Stimulated activated effector memory CD8-positive, alpha-beta T cell treated with anti-CD3 and anti-CD28 coated beads, Interleukin-12 subunit alpha, Interleukin-12 subunit beta, amount 100 ng/mL, for 72 hours (primary cell): Measurements from ENCODE around the gene NHEJ1.

Source experiments
- ATAC-seq: fragments of 150-1000 bp; cut with Tn5 transposase; 2 replicates; pipeline ENCODE4 v1.10.0; 2021
- DNase-seq, 2 donors: peaks; one replicate each; pipeline ENCODE4 v3.0.0; 2021 to 2022; ENCODE audit warnings: low spot score in 2 of 2
- H3K27ac Mint-ChIP-seq: one replicate; pipeline ENCODE4 v1.8.0; 2022; ENCODE audit warnings: mild to moderate bottlenecking, mixed read lengths
- H3K36me3 Mint-ChIP-seq: one replicate; pipeline ENCODE4 v1.8.0; 2022; ENCODE audit warnings: mild to moderate bottlenecking, mixed read lengths
- H3K4me1 Mint-ChIP-seq: one replicate; pipeline ENCODE4 v1.8.0; 2022; ENCODE audit warnings: mixed read lengths
- H3K4me3 Mint-ChIP-seq: one replicate; pipeline ENCODE4 v1.8.0; 2022; ENCODE audit warnings: mild to moderate bottlenecking, mixed read lengths
- H3K9me3 Mint-ChIP-seq: one replicate; pipeline ENCODE4 v1.8.0; 2022; ENCODE audit warnings: mixed read lengths

Gene NHEJ1

DNA sequence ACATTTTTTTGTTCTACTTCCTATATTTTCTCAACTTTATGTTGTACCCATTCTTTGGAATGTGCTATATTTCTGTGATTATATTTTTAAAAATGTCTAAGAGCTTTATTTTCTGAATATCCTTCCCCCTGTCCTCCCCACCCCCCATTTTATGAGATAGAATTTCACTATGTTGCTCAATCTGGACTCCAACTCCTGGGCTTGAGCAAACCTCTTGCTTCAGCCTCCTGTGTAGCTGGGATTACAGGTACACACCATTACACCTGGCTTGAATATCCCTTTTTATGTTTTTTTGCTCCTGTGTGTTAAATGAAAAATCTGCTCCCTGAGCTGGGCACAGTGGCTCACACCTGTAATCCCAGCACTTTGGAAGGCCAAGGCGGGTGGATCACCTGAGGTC is 36.8 kb upstream of the NHEJ1 start:
- H3K4me1 Mint-ChIP-seq: peaks cover 19% of the 10 kb centered on the region
- no peaks in the 10 kb centered on the region for H3K36me3 Mint-ChIP-seq
- ATAC-seq: no peak
- no peak for DNase-seq
- H3K27ac Mint-ChIP-seq: no peak overlapping the region
- no peaks in the 10 kb centered on the region for H3K9me3 Mint-ChIP-seq
- no peak overlapping the region for H3K4me3 Mint-ChIP-seq

GRCh38 chr2:219186754-219187456 is 26.3 kb upstream of the NHEJ1 start:
- Mint-ChIP-seq H3K4me3 (peak overlapping the region; percentile 2), H3K27ac (peak overlapping the region; percentile 58), H3K36me3 (peaks cover 44% of the 10 kb centered on the region), H3K9me3 (no peaks in the 10 kb centered on the region), H3K4me1 (peaks cover 22% of the 10 kb centered on the region)
- DNase-seq (no peak), ATAC-seq (peak; percentile 94)

DNA sequence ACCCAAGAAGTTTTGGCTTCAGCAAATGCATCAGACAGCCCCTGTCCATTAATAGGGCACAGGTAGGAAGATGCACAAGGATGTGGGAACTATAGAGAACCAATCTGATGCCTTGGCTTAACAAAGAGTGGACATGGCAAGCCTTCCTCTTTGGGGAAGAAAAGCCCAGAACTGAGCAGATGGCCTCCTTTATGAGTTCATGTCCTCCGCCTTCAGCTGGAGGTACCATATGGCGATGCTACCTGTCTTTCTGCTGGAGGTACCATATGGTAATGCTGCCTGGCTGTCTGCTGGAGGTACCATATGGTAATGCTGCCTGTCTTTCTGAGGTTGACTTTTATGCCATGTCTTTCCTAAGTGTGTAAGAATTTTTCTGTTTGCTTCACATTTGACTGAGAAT is 23.5 kb upstream of the NHEJ1 start:
- H3K36me3 Mint-ChIP-seq: peaks cover 69% of the 10 kb centered on the region
- no peak overlapping the region for H3K4me3 Mint-ChIP-seq
- DNase-seq (no peak), ATAC-seq (no peak)
- H3K4me1 Mint-ChIP-seq: peaks cover 43% of the 10 kb centered on the region
- no peaks in the 10 kb centered on the region for H3K9me3 Mint-ChIP-seq
- H3K27ac Mint-ChIP-seq: no peak overlapping the region

DNA sequence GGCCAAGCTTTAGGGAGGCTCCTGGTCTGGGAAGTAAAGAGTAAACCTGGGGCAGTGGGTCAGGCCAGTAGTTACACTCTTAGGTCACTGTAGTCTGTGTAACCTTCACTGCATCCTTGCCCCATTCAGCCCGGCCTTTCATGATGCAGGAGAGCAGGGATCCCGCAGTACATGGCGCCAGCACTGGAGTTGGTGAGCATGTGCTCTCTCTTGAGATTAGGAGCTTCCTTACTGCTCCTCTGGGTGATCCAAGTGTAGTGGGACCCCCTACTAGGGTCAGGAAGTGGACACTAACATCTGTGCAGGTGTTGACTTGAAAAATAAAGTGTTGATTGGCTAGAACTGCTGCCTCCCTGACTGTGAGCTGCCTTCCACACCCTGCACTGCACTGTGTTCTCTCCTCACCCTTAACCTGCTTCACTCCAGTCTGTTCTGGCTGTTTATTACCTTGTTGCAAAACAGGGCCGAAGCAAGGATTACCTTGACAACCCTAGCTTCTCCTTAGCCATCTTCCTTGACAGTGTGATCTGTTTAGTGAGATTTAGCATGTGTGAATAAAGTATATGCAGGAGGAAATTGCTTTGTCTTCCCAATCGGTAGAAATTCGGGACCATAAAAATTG is 22.6 kb upstream of the NHEJ1 start:
- DNase-seq: no peak
- Mint-ChIP-seq H3K9me3 (no peaks in the 10 kb centered on the region), H3K36me3 (peaks cover 77% of the 10 kb centered on the region), H3K27ac (peak overlapping the region; percentile 99), H3K4me3 (no peak overlapping the region), H3K4me1 (peaks cover 49% of the 10 kb centered on the region)
- ATAC-seq: no peak

DNA sequence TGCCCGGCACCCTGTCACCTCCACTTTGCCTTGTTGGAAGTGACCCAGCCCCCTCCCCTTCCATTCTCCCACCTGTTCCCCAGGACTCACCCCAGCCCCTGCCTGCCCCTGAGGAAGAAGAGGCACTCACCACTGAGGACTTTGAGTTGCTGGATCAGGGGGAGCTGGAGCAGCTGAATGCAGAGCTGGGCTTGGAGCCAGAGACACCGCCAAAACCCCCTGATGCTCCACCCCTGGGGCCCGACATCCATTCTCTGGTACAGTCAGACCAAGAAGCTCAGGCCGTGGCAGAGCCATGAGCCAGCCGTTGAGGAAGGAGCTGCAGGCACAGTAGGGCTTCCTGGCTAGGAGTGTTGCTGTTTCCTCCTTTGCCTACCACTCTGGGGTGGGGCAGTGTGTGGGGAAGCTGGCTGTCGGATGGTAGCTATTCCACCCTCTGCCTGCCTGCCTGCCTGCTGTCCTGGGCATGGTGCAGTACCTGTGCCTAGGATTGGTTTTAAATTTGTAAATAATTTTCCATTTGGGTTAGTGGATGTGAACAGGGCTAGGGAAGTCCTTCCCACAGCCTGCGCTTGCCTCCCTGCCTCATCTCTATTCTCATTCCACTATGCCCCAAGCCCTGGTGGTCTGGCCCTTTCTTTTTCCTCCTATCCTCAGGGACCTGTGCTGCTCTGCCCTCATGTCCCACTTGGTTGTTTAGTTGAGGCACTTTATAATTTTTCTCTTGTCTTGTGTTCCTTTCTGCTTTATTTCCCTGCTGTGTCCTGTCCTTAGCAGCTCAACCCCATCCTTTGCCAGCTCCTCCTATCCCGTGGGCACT is 21.9 kb upstream of the NHEJ1 start:
- Mint-ChIP-seq H3K27ac (peak overlapping the region; percentile 99), H3K9me3 (no peaks in the 10 kb centered on the region), H3K36me3 (peaks cover 81% of the 10 kb centered on the region), H3K4me1 (peaks cover 50% of the 10 kb centered on the region), H3K4me3 (no peak overlapping the region)
- DNase-seq (no peak), ATAC-seq (no peak)

- DNase-seq (no peak), ATAC-seq (no peak)
- peaks cover 87% of the 10 kb centered on the region for H3K36me3 Mint-ChIP-seq
- no peak overlapping the region for H3K4me3 Mint-ChIP-seq
- H3K4me1 Mint-ChIP-seq: peaks cover 48% of the 10 kb centered on the region
- peak overlapping the region; percentile 99 for H3K27ac Mint-ChIP-seq
- no peaks in the 10 kb centered on the region for H3K9me3 Mint-ChIP-seq
Measured at GRCh38 chr2:219181531-219181930, 20.9 kb upstream of the NHEJ1 start.

- Mint-ChIP-seq H3K4me3 (no peak overlapping the region), H3K9me3 (no peaks in the 10 kb centered on the region), H3K4me1 (peaks cover 48% of the 10 kb centered on the region), H3K36me3 (peaks cover 84% of the 10 kb centered on the region), H3K27ac (peak overlapping the region; percentile 99)
- no peak for ATAC-seq
- no peak for DNase-seq
Measured at GRCh38 chr2:219180961-219181360, 20.3 kb upstream of the NHEJ1 start.

DNA sequence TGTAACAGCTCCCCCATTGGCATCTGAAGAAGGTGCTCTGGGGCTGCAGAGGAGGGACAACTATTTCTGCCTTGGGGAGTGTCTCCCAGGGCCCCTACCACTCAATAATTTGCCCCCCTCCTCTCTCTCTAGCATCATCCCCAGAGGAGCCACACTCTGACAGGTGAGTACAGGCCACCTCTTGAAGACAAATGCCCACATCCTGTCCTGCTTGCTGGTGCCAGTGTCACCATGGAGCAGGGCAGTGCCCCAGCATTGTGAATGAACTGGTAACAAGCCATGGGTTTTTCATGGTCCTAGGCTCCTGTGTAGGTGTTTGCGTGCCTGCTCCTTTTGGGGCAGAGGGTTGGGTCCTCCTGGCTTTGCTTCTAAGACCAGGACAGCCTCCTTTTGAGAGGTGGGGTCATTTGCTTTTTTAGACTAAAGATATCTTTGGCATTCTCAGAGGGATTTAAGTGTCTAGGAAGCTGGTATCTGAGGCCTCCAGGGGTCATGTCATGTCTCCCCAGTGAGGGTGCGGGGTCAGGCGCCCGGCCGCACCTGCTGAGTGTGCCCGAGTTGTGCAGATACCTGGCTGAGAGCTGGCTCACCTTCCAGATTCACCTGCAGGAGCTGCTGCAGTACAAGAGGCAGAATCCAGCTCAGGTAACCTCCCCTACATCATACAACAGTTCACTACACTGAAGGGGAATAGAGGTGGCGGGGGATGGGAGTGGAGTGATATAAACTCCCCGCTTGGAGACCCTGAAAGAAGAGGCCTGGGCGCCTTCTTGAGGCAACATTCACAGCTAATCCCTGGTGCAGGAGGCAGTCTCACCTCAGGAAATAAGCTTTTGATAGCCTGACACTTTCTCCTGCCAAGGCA is 19.2 kb upstream of the NHEJ1 start:
- ATAC-seq: no peak
- H3K27ac Mint-ChIP-seq: peak overlapping the region; percentile 99
- no peaks in the 10 kb centered on the region for H3K9me3 Mint-ChIP-seq
- H3K4me1 Mint-ChIP-seq: peaks cover 56% of the 10 kb centered on the region
- no peak for DNase-seq
- peaks cover 88% of the 10 kb centered on the region for H3K36me3 Mint-ChIP-seq
- H3K4me3 Mint-ChIP-seq: peak overlapping the region; percentile 96

GRCh38 chr2:219178377-219179175 is 18.0 kb upstream of the NHEJ1 start:
- peaks cover 88% of the 10 kb centered on the region for H3K36me3 Mint-ChIP-seq
- ATAC-seq (no peak), DNase-seq (no peak)
- H3K9me3 Mint-ChIP-seq: no peaks in the 10 kb centered on the region
- H3K4me1 Mint-ChIP-seq: peaks cover 66% of the 10 kb centered on the region
- peak overlapping the region; percentile 99 for H3K27ac Mint-ChIP-seq
- peak overlapping the region; percentile 96 for H3K4me3 Mint-ChIP-seq

DNA sequence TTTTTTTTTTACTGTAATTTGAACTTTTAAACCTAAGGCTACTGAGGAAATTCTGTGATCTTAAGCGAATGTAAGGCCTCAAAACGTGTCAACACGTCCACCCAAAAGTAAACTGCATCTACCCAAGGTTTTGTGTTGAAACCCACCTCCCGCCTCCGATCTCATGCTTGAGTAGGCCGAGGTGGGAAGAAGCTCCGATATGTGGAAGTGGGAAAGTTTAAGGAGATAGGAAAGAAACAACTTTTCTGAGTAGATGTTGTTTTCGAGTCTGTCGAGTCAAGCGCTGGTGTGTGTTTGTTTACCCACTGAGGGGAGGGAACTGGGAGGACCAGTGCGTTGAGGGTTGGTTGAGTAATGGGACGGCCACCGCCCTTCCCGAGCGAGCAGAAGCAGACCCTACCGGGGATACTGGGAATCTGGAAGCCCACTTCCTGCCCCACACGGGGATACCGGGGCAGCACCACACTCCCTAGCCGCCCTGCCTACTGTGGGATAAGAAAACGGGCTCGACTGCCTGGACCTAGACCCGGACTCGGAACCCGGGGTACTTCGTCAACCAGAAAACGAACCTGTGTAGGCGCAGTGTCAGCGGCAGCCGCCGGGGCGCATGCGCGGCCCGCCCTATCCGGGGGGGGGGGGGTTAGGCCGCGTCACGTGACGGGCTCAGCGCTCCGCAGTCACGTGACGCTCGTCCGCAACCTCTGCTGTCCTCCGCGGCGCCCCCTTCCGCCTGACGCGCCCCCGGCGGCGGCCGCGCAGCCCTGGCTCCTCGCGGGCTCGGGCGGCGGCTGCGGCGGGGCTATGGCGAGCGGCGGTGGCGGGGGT is 17.1 kb upstream of the NHEJ1 start, which contains the start of gene RETREG2:
RETREG2 (plus strand) TSS at position 724 of the 825 bp plus-strand sequence; CDS start at position 802, 78 bp downstream.
- Mint-ChIP-seq H3K27ac (peak within 1 kb of the TSS; percentile 99), H3K36me3 (peaks cover 88% of the 10 kb centered on the region), H3K4me3 (peak within 1 kb of the TSS; percentile 96), H3K9me3 (no peaks in the 10 kb centered on the region), H3K4me1 (peaks cover 64% of the 10 kb centered on the region)
- ATAC-seq (peak; percentile 74), DNase-seq (peak; percentile 67 to 90)

DNA sequence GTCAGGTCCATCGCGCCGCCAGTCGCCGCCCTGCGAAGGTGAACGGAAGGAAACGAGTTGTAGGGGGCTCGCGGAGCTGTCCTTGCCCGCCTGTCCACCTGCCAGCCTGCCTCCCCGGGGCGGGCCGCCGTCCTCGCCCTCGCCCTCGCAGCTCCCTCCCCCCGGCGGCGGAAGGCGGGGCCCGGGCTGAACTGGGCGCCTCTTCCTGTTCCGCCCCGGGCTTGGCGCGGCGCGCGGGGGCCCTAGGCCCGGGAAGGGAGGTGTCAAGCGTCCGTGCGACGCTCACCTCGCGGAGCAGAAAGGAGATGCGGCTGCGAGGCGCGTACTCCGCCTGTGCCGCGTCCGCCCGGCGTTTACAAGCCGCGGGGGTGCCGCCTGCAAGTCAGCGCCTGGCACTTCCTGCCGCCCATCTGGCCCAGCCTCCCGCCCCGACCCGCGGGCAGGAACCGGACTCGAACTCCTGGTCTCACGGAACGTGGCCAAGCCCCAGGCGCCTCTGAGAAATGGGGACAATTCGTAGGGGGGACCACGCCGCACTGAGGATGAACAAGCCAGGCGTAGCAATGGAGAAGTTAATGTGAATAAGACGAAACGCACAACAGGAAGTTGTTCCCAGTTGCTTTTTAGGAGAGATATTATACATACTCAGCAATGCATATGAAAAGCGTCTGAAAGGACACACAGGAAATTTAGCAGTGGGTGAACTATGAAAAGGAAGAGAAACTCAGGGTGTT is 16.4 kb upstream of the NHEJ1 start, which contains the start of gene CNPPD1:
CNPPD1 (minus strand) TSS at position 108 of the 734 bp plus-strand sequence; CDS start at position 11, 97 bp downstream.
- peak within 1 kb of the TSS; percentile 99 for H3K27ac Mint-ChIP-seq
- peak; percentile 86 for ATAC-seq
- peak within 1 kb of the TSS; percentile 96 for H3K4me3 Mint-ChIP-seq
- peaks cover 61% of the 10 kb centered on the region for H3K4me1 Mint-ChIP-seq
- peak; percentile 84 to 92 for DNase-seq
- H3K9me3 Mint-ChIP-seq: no peaks in the 10 kb centered on the region
- peaks cover 88% of the 10 kb centered on the region for H3K36me3 Mint-ChIP-seq

- H3K36me3 Mint-ChIP-seq: peaks cover 88% of the 10 kb centered on the region
- H3K9me3 Mint-ChIP-seq: no peaks in the 10 kb centered on the region
- H3K27ac Mint-ChIP-seq: peak overlapping the region; percentile 99
- peak; percentile 31 for ATAC-seq
- H3K4me1 Mint-ChIP-seq: peaks cover 57% of the 10 kb centered on the region
- peak; percentile 25 to 74 for DNase-seq
- H3K4me3 Mint-ChIP-seq: peak overlapping the region; percentile 96
Measured at GRCh38 chr2:219175928-219176817, 15.6 kb upstream of the NHEJ1 start.
